Neural crest cell (in vitro differentiated cells): ENCODE data around the gene SEL1L2. TPM values are rescaled to one million over a fixed set of nuclear protein-coding genes. Genes with fewer than 3 reads are reported as not detected.

Experiments used
- DNase-seq: peaks from one replicate; pipeline ENCODE4 v3.0.0; 2021; ENCODE audit warnings: low read depth, mixed read lengths, low spot score
- H3K27ac Mint-ChIP-seq: one replicate; pipeline ENCODE4 v1.8.0; 2021; ENCODE audit warnings: mild to moderate bottlenecking, mixed read lengths; ENCODE audit not compliant: unreplicated experiment
- H3K27me3 Mint-ChIP-seq: 2 replicates; pipeline ENCODE4 v1.8.0; 2021; ENCODE audit warnings: low read depth, mild to moderate bottlenecking, mixed read lengths
- H3K36me3 Mint-ChIP-seq: 2 replicates; pipeline ENCODE4 v1.8.0; 2021; ENCODE audit warnings: low read depth, mild to moderate bottlenecking, mixed read lengths
- H3K4me1 Mint-ChIP-seq: 2 replicates; pipeline ENCODE4 v1.8.0; 2021; ENCODE audit warnings: mixed read lengths
- H3K4me3 Mint-ChIP-seq: one replicate; pipeline ENCODE4 v1.8.0; 2021; ENCODE audit warnings: mild to moderate bottlenecking, mixed read lengths
- H3K9me3 Mint-ChIP-seq: 2 replicates; pipeline ENCODE4 v1.8.0; 2021; ENCODE audit warnings: mixed read lengths
- total RNA-seq: library from RNA; stranded (reverse); gene quantifications from 2 replicates; pipeline ENCODE4 v1.2.1, GENCODE V29; 2021
- TF ChIP-seq, protein P1 (sequence below): fragments of 200-600 bp; sonication (generic); conservative IDR thresholded peaks from 2 replicates; pipeline ENCODE4 v1.5.0; 2021; ENCODE audit warnings: antibody characterized with exemption, mild to moderate bottlenecking

SEL1L2 gene
- total RNA-seq, 1 donor from 2014 or later, result not detected

DNA sequence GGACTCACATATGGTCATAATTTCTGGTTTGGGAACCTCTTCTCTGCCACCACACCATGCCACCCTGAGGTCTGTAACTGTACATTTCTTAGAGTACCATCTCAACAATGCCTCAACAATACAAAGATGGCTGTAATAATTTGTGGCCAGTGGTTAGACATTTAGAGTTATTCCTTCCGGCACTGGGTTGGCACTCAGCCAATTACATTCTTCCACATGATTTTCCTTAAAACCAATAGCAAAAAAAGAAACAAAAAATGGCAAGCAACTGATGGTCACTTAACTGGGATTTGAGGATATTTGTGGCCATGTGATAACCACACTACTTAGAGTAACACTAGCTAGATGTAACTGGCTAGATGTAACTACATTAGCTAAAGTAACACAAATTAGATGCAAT is 79.9 kb downstream of the SEL1L2 start:
- H3K4me3 Mint-ChIP-seq, result no peak overlapping the region
- peaks cover 6% of the 10 kb centered on the region for H3K4me1 Mint-ChIP-seq
- no peaks in the 10 kb centered on the region for H3K36me3 Mint-ChIP-seq
- TF ChIP-seq, protein P1, sequence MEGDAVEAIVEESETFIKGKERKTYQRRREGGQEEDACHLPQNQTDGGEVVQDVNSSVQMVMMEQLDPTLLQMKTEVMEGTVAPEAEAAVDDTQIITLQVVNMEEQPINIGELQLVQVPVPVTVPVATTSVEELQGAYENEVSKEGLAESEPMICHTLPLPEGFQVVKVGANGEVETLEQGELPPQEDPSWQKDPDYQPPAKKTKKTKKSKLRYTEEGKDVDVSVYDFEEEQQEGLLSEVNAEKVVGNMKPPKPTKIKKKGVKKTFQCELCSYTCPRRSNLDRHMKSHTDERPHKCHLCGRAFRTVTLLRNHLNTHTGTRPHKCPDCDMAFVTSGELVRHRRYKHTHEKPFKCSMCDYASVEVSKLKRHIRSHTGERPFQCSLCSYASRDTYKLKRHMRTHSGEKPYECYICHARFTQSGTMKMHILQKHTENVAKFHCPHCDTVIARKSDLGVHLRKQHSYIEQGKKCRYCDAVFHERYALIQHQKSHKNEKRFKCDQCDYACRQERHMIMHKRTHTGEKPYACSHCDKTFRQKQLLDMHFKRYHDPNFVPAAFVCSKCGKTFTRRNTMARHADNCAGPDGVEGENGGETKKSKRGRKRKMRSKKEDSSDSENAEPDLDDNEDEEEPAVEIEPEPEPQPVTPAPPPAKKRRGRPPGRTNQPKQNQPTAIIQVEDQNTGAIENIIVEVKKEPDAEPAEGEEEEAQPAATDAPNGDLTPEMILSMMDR, result no peak
- H3K9me3 Mint-ChIP-seq, result no peaks in the 10 kb centered on the region
- peaks cover 4% of the 10 kb centered on the region for H3K27me3 Mint-ChIP-seq
- DNase-seq, result no peak
- H3K27ac Mint-ChIP-seq, result no peak overlapping the region

DNA sequence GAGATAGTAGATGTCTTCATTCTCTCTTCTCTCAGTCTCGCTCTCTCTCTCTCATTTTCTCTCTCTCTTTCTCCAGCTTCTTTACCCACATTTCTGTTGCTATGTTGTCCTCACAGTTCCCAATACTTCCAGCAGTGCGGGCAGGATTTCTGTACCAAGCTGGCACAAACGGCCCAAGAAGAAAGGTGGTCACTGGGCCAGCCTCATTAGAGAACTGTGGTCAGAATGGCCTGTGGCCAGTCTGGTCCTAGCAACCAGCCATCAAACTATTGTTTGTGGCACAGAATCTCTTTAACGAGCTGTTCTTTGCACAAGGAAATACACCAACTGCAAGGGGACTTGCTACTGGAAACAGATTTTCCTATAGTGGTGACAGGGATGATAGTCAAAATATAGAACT is 81.3 kb downstream of the SEL1L2 start:
- H3K4me3 Mint-ChIP-seq, result no peak overlapping the region
- TF ChIP-seq, protein P1, result no peak
- no peaks in the 10 kb centered on the region for H3K36me3 Mint-ChIP-seq

DNA sequence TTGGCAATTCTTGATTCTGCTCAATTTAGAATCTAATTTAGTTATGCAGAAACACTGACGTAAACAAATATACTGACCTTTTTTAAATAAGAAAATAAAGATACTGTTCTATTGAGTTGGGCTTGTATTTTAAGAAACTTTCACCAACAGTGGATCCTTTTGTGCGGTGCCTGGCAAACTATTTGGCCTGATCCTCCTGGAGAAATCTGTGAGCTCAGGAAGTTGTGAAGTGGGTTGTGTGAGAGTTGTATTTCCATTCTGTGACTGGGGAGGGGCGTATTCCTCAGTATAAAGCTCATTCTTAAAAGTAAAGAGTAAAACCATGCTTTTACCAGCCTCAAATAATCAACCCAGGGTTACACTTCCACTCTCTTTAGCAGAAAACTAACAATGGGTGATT is 85.6 kb downstream of the SEL1L2 start:
- no peak for DNase-seq
- peaks cover 4% of the 10 kb centered on the region for H3K27me3 Mint-ChIP-seq
- H3K9me3 Mint-ChIP-seq, result peaks cover 2% of the 10 kb centered on the region
- no peaks in the 10 kb centered on the region for H3K4me1 Mint-ChIP-seq
- no peak overlapping the region for H3K27ac Mint-ChIP-seq
- no peak overlapping the region for H3K4me3 Mint-ChIP-seq
- no peaks in the 10 kb centered on the region for H3K36me3 Mint-ChIP-seq
- TF ChIP-seq, protein P1, result no peak

More for the DNA sequence above, 81.3 kb downstream of the SEL1L2 start:
- DNase-seq, result no peak
- peaks cover 4% of the 10 kb centered on the region for H3K27me3 Mint-ChIP-seq
- no peaks in the 10 kb centered on the region for H3K9me3 Mint-ChIP-seq
- peaks cover 6% of the 10 kb centered on the region for H3K4me1 Mint-ChIP-seq
- H3K27ac Mint-ChIP-seq, result no peak overlapping the region

DNA sequence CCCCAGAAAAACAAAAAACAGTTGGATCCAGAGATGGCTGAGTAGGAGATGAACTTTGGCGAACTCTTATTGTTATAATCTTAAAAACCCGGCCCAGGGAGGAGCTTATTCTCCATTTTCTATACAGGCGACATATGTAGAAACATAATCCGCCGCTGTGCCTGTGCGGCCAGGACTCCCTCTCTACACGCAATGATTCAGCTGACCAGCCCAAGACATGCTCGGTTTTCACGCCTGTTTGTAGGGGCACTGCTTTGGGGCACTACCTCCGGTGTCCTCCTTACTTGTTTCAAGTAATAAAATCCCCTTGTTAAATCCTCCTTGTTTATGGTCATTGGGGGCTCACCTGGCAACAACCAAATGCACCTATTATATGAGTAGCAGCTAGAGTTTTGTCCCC is 89.9 kb downstream of the SEL1L2 start:
- H3K9me3 Mint-ChIP-seq, result peaks cover 2% of the 10 kb centered on the region
- H3K27me3 Mint-ChIP-seq, result no peaks in the 10 kb centered on the region
- H3K36me3 Mint-ChIP-seq, result no peaks in the 10 kb centered on the region
- no peak overlapping the region for H3K27ac Mint-ChIP-seq
- no peak for DNase-seq
- TF ChIP-seq, protein P1, result no peak
- no peak overlapping the region for H3K4me3 Mint-ChIP-seq
- H3K4me1 Mint-ChIP-seq, result no peaks in the 10 kb centered on the region

DNA sequence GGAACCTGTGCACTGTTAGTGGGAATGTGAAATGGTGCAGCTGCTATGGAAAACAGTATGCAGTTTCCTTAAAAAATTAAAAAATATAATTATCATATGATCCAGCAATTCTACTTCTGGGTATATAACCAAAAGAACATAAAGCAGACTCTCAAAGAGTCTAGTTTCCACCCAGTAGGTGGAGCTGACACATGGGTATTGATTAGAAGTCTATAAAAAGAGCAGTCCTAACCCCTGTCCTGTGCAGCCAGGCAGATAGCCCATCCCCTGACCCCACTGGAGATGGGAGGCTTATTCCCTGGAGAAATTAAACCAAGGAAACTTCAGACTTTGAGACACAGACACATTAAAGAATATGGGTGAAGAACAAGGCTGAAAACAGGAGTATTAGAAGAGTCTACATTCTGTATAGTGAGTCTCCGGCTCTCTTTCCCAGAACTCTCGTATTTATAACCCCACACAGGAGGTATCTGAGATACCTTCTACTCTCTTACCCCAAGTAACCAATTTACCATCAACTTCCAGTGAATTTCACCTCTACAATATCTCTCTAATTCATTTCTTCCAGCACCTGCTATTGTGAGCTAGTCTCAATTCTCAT is 92.3 kb downstream of the SEL1L2 start:
- H3K4me1 Mint-ChIP-seq, result no peaks in the 10 kb centered on the region
- H3K9me3 Mint-ChIP-seq, result peaks cover 5% of the 10 kb centered on the region
- H3K27me3 Mint-ChIP-seq, result no peaks in the 10 kb centered on the region
- no peak overlapping the region for H3K27ac Mint-ChIP-seq
- no peak for DNase-seq
- TF ChIP-seq, protein P1, result peak; percentile 29
- no peak overlapping the region for H3K4me3 Mint-ChIP-seq
- peaks cover 2% of the 10 kb centered on the region for H3K36me3 Mint-ChIP-seq
